PC-3 (cell line): ENCODE measurements around the gene NHERF2.

Source experiments
- EZH2 ChIP-seq: fragments of 300-600 bp; sonication (generic); IDR thresholded peaks from one replicate; pipeline ENCODE4 v1.6.1; 2017; ENCODE audit warnings: antibody characterized with exemption, mild to moderate bottlenecking, low read length; ENCODE audit not compliant: unreplicated experiment
- TF ChIP-seq, protein P1 (sequence below): fragments of 300-600 bp; sonication (generic); conservative IDR thresholded peaks from 2 replicates; pipeline ENCODE4 v1.5.1; 2017; ENCODE audit warnings: antibody characterized with exemption, low read depth, mild to moderate bottlenecking, low read length

DNA sequence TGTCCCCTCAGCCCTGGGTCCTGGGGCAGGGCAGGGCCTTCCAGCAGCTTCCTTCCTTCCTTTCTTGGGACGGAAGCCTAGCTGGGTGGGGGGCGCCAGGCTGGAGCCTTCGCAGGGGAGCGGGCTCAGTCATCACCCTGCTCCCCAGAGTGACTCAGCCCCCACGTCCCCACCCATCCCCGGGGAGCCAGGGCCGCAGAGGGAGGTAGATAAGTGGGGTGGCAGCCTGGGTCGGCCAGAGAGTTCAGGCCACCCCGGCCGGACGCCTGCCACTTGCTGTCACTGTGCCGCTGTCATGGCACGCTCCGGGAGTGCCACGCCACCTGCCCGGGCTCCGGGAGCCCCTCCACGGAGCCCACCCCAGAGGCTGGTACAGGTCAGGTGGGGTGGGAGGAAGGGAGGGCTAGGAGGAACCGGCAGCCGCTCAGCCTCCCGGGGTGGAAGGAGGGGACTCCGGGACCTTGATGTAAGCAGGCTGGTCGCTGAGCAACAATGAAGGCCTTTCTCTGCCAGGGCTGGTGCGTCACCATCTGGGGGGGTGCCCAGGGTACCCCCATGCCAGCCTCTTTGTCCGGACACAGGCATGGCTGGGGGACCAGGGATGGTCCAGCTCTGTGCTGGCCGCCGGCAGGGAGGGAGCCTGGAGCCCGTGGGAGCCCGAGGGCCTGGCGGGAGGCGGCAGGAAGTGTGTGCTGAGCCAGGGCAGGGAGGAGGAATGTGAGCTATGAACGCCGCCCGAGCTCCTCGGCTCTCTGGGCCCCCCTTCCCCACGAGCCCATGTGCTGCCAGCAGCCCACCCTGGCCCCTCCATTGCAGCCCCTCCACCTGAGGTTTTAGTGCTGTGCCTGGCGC lies 6.6 kb downstream of the NHERF2 start:
- no peak for TF ChIP-seq EZH2
- TF ChIP-seq, protein P1, sequence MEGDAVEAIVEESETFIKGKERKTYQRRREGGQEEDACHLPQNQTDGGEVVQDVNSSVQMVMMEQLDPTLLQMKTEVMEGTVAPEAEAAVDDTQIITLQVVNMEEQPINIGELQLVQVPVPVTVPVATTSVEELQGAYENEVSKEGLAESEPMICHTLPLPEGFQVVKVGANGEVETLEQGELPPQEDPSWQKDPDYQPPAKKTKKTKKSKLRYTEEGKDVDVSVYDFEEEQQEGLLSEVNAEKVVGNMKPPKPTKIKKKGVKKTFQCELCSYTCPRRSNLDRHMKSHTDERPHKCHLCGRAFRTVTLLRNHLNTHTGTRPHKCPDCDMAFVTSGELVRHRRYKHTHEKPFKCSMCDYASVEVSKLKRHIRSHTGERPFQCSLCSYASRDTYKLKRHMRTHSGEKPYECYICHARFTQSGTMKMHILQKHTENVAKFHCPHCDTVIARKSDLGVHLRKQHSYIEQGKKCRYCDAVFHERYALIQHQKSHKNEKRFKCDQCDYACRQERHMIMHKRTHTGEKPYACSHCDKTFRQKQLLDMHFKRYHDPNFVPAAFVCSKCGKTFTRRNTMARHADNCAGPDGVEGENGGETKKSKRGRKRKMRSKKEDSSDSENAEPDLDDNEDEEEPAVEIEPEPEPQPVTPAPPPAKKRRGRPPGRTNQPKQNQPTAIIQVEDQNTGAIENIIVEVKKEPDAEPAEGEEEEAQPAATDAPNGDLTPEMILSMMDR = no peak
